ENCODE results near the gene LEAP2. TPM values are rescaled to one million over a fixed set of nuclear protein-coding genes. Genes with fewer than 3 reads are reported as not detected.

Gene LEAP2
- total and polyA plus RNA-seq, 10 of the 15 experiments (the other 5 are each of a cell fraction or from before 2014, with no cell fraction given), result 1.9 to 8.8 (median 2.3) TPM

DNA sequence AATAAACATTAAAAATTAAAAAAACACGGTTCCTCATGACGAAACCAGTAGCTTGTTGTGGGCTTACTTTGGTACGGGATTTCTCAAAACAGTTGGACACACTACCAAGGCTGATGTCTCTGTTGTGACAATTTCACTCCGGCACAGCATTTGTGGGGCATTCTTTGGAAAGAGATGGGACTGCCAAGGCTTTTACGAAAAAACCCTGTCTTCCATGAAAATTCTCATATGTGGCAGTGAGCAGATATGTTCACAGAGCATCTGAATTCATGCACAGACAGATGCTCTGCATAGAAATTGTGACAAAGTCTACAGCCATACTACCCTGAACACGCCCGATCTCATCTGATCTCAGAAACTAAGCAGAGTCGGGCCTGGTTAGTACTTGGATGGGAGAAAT is 25.2 kb upstream of the LEAP2 start:
- H3K79me2 ChIP-seq (ENCODE audit: control insufficient read depth, insufficient read depth, low read length), result no peaks in the 10 kb centered on the region
- in situ Hi-C loops (cut with MboI), result no loop called here

More for the DNA sequence above, 25.2 kb upstream of the LEAP2 start:
- H3K4me2 ChIP-seq (ENCODE audit: control insufficient read depth, insufficient read depth), result no peak overlapping the region
- SMC1A ChIA-PET (ENCODE audit: uncharacterized antibody, unreplicated experiment), result interaction anchor here (0.8 to 1.9 kb wide), 4 partner anchors 10 to 18 kb away, joined by 3 to 5 read pairs (median 4); partner anchors contain the start of genes GDF9 and UQCRQ
- H3K36me3 ChIP-seq (ENCODE audit: control insufficient read depth in 2 of 2, insufficient read depth in 2 of 2, low read length in 1 of 2), result no peaks in the 10 kb centered on the region
- H3K9me3 ChIP-seq (replicated peaks; ENCODE audit: control insufficient read depth, insufficient read depth, low read length), result no peaks in the 10 kb centered on the region
- H3K4me3 ChIP-seq, result no peak overlapping the region
- CTCF ChIA-PET, result interaction anchor here (0.6 to 1.3 kb wide), 5 partner anchors 10 to 28 kb away, joined by 3 to 4 read pairs (median 3); no protein-coding TSS in a partner anchor
- ATAC-seq (no peak), FAIRE-seq (no peak), DNase-seq (ENCODE audit: low read depth, low spot score) (no peak)
- no peaks in the 10 kb centered on the region for H3K27me3 ChIP-seq (replicated peaks in 1 of 2; ENCODE audit: control insufficient read depth in 2 of 2, insufficient read depth in 2 of 2, low read length in 1 of 2)
- POLR2A ChIA-PET, result no interaction called here
- no TSS peak for BruUV-seq (replicated peaks)
- 80% methylated on average over 8 of the region's 8 CpGs for WGBS (ENCODE audit: insufficient coverage, insufficient replicate concordance, low lambda C conversion rate, missing lambda C conversion rate)
- no peak overlapping the region for H3K27ac ChIP-seq (ENCODE audit: control insufficient read depth, insufficient read depth)
- H3K4me1 ChIP-seq (ENCODE audit: control insufficient read depth, insufficient read depth, low read length), result no peaks in the 10 kb centered on the region
- no peak overlapping the region for H3K9ac ChIP-seq (ENCODE audit: control insufficient read depth, insufficient read depth, low read length)
- intact Hi-C loops (cut with micrococcal nuclease; ENCODE audit: unreplicated experiment), result no loop called here
- H2AFZ ChIP-seq (ENCODE audit: control insufficient read depth, low read depth, low read length), result no peak overlapping the region
- TF ChIP-seq TAF1 (IDR thresholded peaks at IDR 0.05; ENCODE audit: borderline replicate concordance, low read depth, low read length) (no peak), MYB (IDR thresholded peaks at IDR 0.05; ENCODE audit: borderline replicate concordance, low read depth, low read length) (no peak), EGR1 (IDR thresholded peaks at IDR 0.05; ENCODE audit: borderline replicate concordance in 1 of 2, low read depth in 2 of 2, low read length in 2 of 2) (no peak), CREB1 (IDR thresholded peaks at IDR 0.05; ENCODE audit: low read depth) (no peak), SMARCA5 (IDR thresholded peaks at IDR 0.05) (no peak), CBX3 (IDR thresholded peaks at IDR 0.05; ENCODE audit: borderline replicate concordance, low read depth) (no peak), POLR2AphosphoS5 (IDR thresholded peaks at IDR 0.05; ENCODE audit: low read length) (no peak), CREM (IDR thresholded peaks at IDR 0.05; ENCODE audit: low read depth) (no peak), BACH1 (IDR thresholded peaks at IDR 0.05; ENCODE audit: borderline replicate concordance) (no peak), TCF12 (IDR thresholded peaks at IDR 0.05; ENCODE audit: low read depth, low read length) (no peak), NR2C1 (IDR thresholded peaks at IDR 0.05) (no peak), KAT2A (conservative IDR thresholded peaks at IDR 0.05; ENCODE audit: control insufficient read depth, low read depth, low read length) (no peak)
- TF ChIP-seq, protein P1, sequence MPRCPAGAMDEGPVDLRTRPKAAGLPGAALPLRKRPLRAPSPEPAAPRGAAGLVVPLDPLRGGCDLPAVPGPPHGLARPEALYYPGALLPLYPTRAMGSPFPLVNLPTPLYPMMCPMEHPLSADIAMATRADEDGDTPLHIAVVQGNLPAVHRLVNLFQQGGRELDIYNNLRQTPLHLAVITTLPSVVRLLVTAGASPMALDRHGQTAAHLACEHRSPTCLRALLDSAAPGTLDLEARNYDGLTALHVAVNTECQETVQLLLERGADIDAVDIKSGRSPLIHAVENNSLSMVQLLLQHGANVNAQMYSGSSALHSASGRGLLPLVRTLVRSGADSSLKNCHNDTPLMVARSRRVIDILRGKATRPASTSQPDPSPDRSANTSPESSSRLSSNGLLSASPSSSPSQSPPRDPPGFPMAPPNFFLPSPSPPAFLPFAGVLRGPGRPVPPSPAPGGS (IDR thresholded peaks at IDR 0.05; ENCODE audit: borderline replicate concordance, insufficient read depth, low read depth, low read length, poor library complexity, severe bottlenecking), result no peak
- TF ChIP-seq, protein P2, sequence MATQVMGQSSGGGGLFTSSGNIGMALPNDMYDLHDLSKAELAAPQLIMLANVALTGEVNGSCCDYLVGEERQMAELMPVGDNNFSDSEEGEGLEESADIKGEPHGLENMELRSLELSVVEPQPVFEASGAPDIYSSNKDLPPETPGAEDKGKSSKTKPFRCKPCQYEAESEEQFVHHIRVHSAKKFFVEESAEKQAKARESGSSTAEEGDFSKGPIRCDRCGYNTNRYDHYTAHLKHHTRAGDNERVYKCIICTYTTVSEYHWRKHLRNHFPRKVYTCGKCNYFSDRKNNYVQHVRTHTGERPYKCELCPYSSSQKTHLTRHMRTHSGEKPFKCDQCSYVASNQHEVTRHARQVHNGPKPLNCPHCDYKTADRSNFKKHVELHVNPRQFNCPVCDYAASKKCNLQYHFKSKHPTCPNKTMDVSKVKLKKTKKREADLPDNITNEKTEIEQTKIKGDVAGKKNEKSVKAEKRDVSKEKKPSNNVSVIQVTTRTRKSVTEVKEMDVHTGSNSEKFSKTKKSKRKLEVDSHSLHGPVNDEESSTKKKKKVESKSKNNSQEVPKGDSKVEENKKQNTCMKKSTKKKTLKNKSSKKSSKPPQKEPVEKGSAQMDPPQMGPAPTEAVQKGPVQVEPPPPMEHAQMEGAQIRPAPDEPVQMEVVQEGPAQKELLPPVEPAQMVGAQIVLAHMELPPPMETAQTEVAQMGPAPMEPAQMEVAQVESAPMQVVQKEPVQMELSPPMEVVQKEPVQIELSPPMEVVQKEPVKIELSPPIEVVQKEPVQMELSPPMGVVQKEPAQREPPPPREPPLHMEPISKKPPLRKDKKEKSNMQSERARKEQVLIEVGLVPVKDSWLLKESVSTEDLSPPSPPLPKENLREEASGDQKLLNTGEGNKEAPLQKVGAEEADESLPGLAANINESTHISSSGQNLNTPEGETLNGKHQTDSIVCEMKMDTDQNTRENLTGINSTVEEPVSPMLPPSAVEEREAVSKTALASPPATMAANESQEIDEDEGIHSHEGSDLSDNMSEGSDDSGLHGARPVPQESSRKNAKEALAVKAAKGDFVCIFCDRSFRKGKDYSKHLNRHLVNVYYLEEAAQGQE (IDR thresholded peaks at IDR 0.05; ENCODE audit: low read depth, low read length), result no peak
- TF ChIP-seq, protein P3, sequence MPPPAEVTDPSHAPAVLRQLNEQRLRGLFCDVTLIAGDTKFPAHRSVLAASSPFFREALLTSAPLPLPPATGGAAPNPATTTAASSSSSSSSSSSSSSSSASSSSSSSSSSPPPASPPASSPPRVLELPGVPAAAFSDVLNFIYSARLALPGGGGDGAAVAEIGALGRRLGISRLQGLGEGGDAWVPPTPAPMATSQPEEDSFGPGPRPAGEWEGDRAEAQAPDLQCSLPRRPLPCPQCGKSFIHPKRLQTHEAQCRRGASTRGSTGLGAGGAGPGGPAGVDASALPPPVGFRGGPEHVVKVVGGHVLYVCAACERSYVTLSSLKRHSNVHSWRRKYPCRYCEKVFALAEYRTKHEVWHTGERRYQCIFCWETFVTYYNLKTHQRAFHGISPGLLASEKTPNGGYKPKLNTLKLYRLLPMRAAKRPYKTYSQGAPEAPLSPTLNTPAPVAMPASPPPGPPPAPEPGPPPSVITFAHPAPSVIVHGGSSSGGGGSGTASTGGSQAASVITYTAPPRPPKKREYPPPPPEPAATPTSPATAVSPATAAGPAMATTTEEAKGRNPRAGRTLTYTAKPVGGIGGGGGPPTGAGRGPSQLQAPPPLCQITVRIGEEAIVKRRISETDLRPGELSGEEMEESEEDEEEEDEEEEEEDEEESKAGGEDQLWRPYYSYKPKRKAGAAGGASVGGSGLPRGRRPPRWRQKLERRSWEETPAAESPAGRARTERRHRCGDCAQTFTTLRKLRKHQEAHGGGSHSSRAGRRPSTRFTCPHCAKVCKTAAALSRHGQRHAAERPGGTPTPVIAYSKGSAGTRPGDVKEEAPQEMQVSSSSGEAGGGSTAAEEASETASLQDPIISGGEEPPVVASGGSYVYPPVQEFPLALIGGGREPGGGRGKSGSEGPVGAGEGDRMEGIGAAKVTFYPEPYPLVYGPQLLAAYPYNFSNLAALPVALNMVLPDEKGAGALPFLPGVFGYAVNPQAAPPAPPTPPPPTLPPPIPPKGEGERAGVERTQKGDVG (CRISPR knock-in tag; IDR thresholded peaks at IDR 0.05), result no peak
- no peaks in the 10 kb centered on the region for H4K20me1 ChIP-seq (ENCODE audit: control insufficient read depth, insufficient read depth)
- RAD21 ChIA-PET (ENCODE audit: unreplicated experiment), result interaction anchor here (0.6 kb wide), 1 partner anchor 407 kb away, joined by 3 read pairs; no protein-coding TSS in a partner anchor

All from GM12878 (cell line).